ENCODE data around the gene CAPN15. TPM values are rescaled to one million over a fixed set of nuclear protein-coding genes. Genes with fewer than 3 reads are reported as not detected.

The CAPN15 gene
- total and polyA plus RNA-seq, 7 experiments from 2014 or later = 3.2 to 89.8 (median 52.8) TPM

DNA sequence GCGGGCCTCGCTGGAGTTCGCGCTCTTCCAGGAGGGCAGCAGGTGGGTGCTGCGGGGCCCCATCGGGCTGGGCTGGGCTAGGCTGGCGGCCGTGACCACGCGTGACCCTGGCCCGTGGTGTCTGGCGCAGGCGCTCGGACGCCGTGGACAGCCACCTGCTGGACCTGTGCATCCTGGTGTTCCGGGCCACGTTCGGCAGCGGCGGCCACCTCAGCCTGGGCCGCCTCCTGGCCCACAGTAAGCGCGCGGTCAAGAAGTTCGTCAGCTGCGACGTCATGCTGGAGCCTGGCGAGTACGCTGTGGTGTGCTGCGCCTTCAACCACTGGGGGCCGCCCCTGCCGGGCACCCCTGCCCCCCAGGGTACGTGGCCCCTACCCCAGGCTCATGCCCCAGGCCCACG lies 24.7 kb downstream of the CAPN15 start:
- H3K9me3 Mint-ChIP-seq = no peaks in the 10 kb centered on the region
- H3K4me1 Mint-ChIP-seq = no peaks in the 10 kb centered on the region
- no peak for DNase-seq
- Histone ChIP-seq H3K27me3 (ENCODE audit: control insufficient read depth in 2 of 2, insufficient read depth in 2 of 2, low read length in 2 of 2) (no peaks in the 10 kb centered on the region), H3K36me3 (ENCODE audit: control insufficient read depth in 2 of 3, insufficient read depth in 3 of 3, low read length in 3 of 3) (peaks cover 0 to 30% (median 0%) of the 10 kb centered on the region in 3 experiments), H3K27ac (ENCODE audit: low read depth, low read length) (no peak overlapping the region), H3K9me3 (ENCODE audit: control insufficient read depth in 2 of 3, low read length in 3 of 3) (no peaks in the 10 kb centered on the region), H3K4me1 (ENCODE audit: control insufficient read depth in 2 of 2, insufficient read depth in 2 of 2, low read length in 2 of 2) (no peaks in the 10 kb centered on the region), H3K4me3 (ENCODE audit: low read length) (no peak overlapping the region)
- ChIA-PET POLR2A (no interaction called here), CTCF (no interaction called here)
- no peak for ATAC-seq
- intact Hi-C loops (cut with micrococcal nuclease) = no loop called here
- H3K27ac Mint-ChIP-seq = no peak overlapping the region
- H3K4me3 Mint-ChIP-seq = no peak overlapping the region
- H3K27me3 Mint-ChIP-seq = no peaks in the 10 kb centered on the region
- no peaks in the 10 kb centered on the region for H3K36me3 Mint-ChIP-seq

GRCh38 chr16:553601-554296 lies 26.2 kb downstream of the CAPN15 start:
- H3K27ac ChIP-seq (ENCODE audit: low read depth, low read length) = no peak overlapping the region
- POLR2A ChIA-PET = no interaction called here

GRCh38 chr16:554297-554621 lies 26.7 kb downstream of the CAPN15 start:
- intact Hi-C loops (cut with micrococcal nuclease) = no loop called here
- peaks cover 0 to 21% (median 0%) of the 10 kb centered on the region in 3 experiments for H3K36me3 ChIP-seq (ENCODE audit: control insufficient read depth in 2 of 3, insufficient read depth in 3 of 3, low read length in 3 of 3)
- POLR2A ChIA-PET = interaction anchor here (1.5 kb wide), 1 partner anchor 34 kb away, joined by 3 read pairs; no protein-coding TSS in a partner anchor

More at GRCh38 chr16:553601-554296, 26.2 kb downstream of the CAPN15 start:
- no peak for DNase-seq
- H3K4me3 Mint-ChIP-seq = no peak overlapping the region
- H3K27me3 Mint-ChIP-seq = peaks cover 0 to 7% (median 6%) of the 10 kb centered on the region in 5 donors
- Histone ChIP-seq H3K4me1 (ENCODE audit: control insufficient read depth in 2 of 2, insufficient read depth in 2 of 2, low read length in 2 of 2) (no peaks in the 10 kb centered on the region), H3K36me3 (ENCODE audit: control insufficient read depth in 2 of 3, insufficient read depth in 3 of 3, low read length in 3 of 3) (peaks cover 0 to 22% (median 0%) of the 10 kb centered on the region in 3 experiments), H3K27me3 (ENCODE audit: control insufficient read depth in 2 of 2, insufficient read depth in 2 of 2, low read length in 2 of 2) (no peaks in the 10 kb centered on the region), H3K9me3 (ENCODE audit: control insufficient read depth in 2 of 3, low read length in 3 of 3) (no peaks in the 10 kb centered on the region), H3K4me3 (ENCODE audit: low read length) (no peak overlapping the region)
- no peaks in the 10 kb centered on the region for H3K4me1 Mint-ChIP-seq
- intact Hi-C loops (cut with micrococcal nuclease) = no loop called here
- H3K9me3 Mint-ChIP-seq = no peaks in the 10 kb centered on the region
- no peaks in the 10 kb centered on the region for H3K36me3 Mint-ChIP-seq
- CTCF ChIA-PET = no interaction called here
- ATAC-seq = no peak
- H3K27ac Mint-ChIP-seq = no peak overlapping the region

GRCh38 chr16:554640-555365 lies 27.3 kb downstream of the CAPN15 start:
- no peak overlapping the region for H3K27ac ChIP-seq (ENCODE audit: low read depth, low read length)
- POLR2A ChIA-PET = interaction anchor here (1.5 kb wide), 1 partner anchor 33 kb away, joined by 3 read pairs; no protein-coding TSS in a partner anchor
- H3K9me3 ChIP-seq (ENCODE audit: control insufficient read depth in 2 of 3, low read length in 3 of 3) = no peaks in the 10 kb centered on the region
- Mint-ChIP-seq H3K27me3 (peaks cover 0 to 11% (median 6%) of the 10 kb centered on the region in 5 donors), H3K9me3 (no peaks in the 10 kb centered on the region), H3K4me1 (peaks cover 0 to 2% (median 0%) of the 10 kb centered on the region in 7 donors), H3K27ac (no peak overlapping the region), H3K36me3 (no peaks in the 10 kb centered on the region), H3K4me3 (no peak overlapping the region)
- H3K4me3 ChIP-seq (ENCODE audit: low read length) = no peak overlapping the region
- no peaks in the 10 kb centered on the region for H3K4me1 ChIP-seq (ENCODE audit: control insufficient read depth in 2 of 2, insufficient read depth in 2 of 2, low read length in 2 of 2)
- CTCF ChIA-PET = no interaction called here
- ATAC-seq (no peak), DNase-seq (no peak)
- intact Hi-C loops (cut with micrococcal nuclease) = no loop called here
- H3K36me3 ChIP-seq (ENCODE audit: control insufficient read depth in 2 of 3, insufficient read depth in 3 of 3, low read length in 3 of 3) = peaks cover 0 to 21% (median 0%) of the 10 kb centered on the region in 3 experiments
- no peaks in the 10 kb centered on the region for H3K27me3 ChIP-seq (ENCODE audit: control insufficient read depth in 2 of 2, insufficient read depth in 2 of 2, low read length in 2 of 2)

More at GRCh38 chr16:554297-554621, 26.7 kb downstream of the CAPN15 start:
- Mint-ChIP-seq H3K27me3 (peaks cover 0 to 8% (median 6%) of the 10 kb centered on the region in 5 donors), H3K27ac (no peak overlapping the region), H3K4me1 (no peaks in the 10 kb centered on the region), H3K4me3 (no peak overlapping the region), H3K36me3 (no peaks in the 10 kb centered on the region), H3K9me3 (no peaks in the 10 kb centered on the region)
- ATAC-seq (no peak), DNase-seq (no peak)
- Histone ChIP-seq H3K27me3 (ENCODE audit: control insufficient read depth in 2 of 2, insufficient read depth in 2 of 2, low read length in 2 of 2) (no peaks in the 10 kb centered on the region), H3K27ac (ENCODE audit: low read depth, low read length) (no peak overlapping the region), H3K4me1 (ENCODE audit: control insufficient read depth in 2 of 2, insufficient read depth in 2 of 2, low read length in 2 of 2) (no peaks in the 10 kb centered on the region), H3K4me3 (ENCODE audit: low read length) (no peak overlapping the region), H3K9me3 (ENCODE audit: control insufficient read depth in 2 of 3, low read length in 3 of 3) (no peaks in the 10 kb centered on the region)
- CTCF ChIA-PET = no interaction called here

DNA sequence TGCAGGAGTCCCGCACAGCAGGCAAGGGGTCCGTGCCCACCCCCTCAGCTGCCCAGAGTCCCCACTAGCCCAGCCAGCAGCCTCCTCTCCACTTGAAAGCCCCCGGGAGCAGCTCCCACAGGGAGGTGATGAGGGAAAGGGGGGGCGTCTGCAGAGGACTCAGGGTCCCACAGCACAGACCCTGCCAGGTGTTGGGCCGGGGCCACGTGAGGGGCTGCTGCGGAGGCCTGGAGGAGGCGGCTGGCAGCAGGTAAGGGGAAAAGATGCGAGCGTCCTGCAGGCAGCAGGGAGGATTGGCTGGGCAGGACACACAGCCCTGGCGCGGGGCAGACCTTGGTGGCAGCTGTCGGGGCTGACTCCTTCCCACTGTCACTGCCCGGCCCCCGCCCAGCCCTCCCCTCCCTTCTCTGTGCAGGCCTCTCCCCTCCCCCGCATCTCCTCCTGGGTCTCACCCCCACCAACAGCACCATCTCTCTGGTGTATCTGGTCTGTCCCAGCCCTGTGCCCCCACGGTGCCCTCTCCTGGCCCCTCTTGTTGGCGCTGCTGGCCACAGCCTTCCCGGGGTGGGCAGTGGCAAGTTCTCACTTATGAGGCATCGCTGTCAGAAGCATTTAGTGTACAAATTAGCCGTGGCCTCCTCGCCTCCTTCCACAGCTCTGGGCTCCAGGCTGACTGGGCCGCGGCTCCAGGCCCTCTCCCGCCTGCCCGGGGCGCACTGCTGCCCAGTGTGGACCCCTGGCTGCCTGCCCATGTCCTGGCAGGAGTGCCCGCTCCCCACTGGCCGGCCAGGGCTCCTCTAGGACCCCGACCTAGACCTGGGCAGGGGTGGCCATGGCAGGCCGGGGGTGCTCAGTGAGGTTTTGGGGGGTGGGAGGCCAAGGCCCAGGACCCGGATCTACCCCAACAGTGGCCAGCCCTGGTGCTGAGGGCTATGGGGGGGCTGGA lies 28.3 kb downstream of the CAPN15 start:
- Histone ChIP-seq H3K9me3 (ENCODE audit: control insufficient read depth in 2 of 3, low read length in 3 of 3) (no peaks in the 10 kb centered on the region), H3K4me3 (ENCODE audit: low read length) (no peak overlapping the region), H3K4me1 (ENCODE audit: control insufficient read depth in 2 of 2, insufficient read depth in 2 of 2, low read length in 2 of 2) (no peaks in the 10 kb centered on the region), H3K36me3 (ENCODE audit: control insufficient read depth in 2 of 3, insufficient read depth in 3 of 3, low read length in 3 of 3) (peaks cover 0 to 21% (median 0%) of the 10 kb centered on the region in 3 experiments), H3K27ac (ENCODE audit: low read depth, low read length) (no peak overlapping the region), H3K27me3 (ENCODE audit: control insufficient read depth in 2 of 2, insufficient read depth in 2 of 2, low read length in 2 of 2) (no peaks in the 10 kb centered on the region)
- peaks cover 0 to 2% (median 0%) of the 10 kb centered on the region in 7 donors for H3K4me1 Mint-ChIP-seq
- no peaks in the 10 kb centered on the region for H3K9me3 Mint-ChIP-seq
- no peak overlapping the region for H3K27ac Mint-ChIP-seq
- ChIA-PET POLR2A (interaction anchor here (1.5 kb wide), 1 partner anchor 32 kb away, joined by 3 read pairs; no protein-coding TSS in a partner anchor), CTCF (no interaction called here)
- peaks cover 0 to 11% (median 6%) of the 10 kb centered on the region in 5 donors for H3K27me3 Mint-ChIP-seq
- intact Hi-C loops (cut with micrococcal nuclease) = no loop called here
- DNase-seq (no peak), ATAC-seq (no peak)
- H3K4me3 Mint-ChIP-seq = no peak overlapping the region
- H3K36me3 Mint-ChIP-seq = no peaks in the 10 kb centered on the region

GRCh38 chr16:556474-557173 lies 29.1 kb downstream of the CAPN15 start:
- peaks cover 0 to 13% (median 6%) of the 10 kb centered on the region in 5 donors for H3K27me3 Mint-ChIP-seq
- ChIA-PET CTCF (no interaction called here), POLR2A (no interaction called here)
- Histone ChIP-seq H3K4me1 (ENCODE audit: control insufficient read depth in 2 of 2, insufficient read depth in 2 of 2, low read length in 2 of 2) (no peaks in the 10 kb centered on the region), H3K9me3 (ENCODE audit: control insufficient read depth in 2 of 3, low read length in 3 of 3) (no peaks in the 10 kb centered on the region), H3K27ac (ENCODE audit: low read depth, low read length) (no peak overlapping the region), H3K4me3 (ENCODE audit: low read length) (no peak overlapping the region), H3K36me3 (ENCODE audit: control insufficient read depth in 2 of 3, insufficient read depth in 3 of 3, low read length in 3 of 3) (peaks cover 0 to 16% (median 0%) of the 10 kb centered on the region in 3 experiments), H3K27me3 (ENCODE audit: control insufficient read depth in 2 of 2, insufficient read depth in 2 of 2, low read length in 2 of 2) (no peaks in the 10 kb centered on the region)
- H3K27ac Mint-ChIP-seq = no peak overlapping the region
- intact Hi-C loops (cut with micrococcal nuclease) = no loop called here
- no peak for DNase-seq
- no peaks in the 10 kb centered on the region for H3K36me3 Mint-ChIP-seq
- peaks cover 0 to 2% (median 0%) of the 10 kb centered on the region in 7 donors for H3K4me1 Mint-ChIP-seq
- H3K9me3 Mint-ChIP-seq = no peaks in the 10 kb centered on the region
- no peak for ATAC-seq
- H3K4me3 Mint-ChIP-seq = no peak overlapping the region

Data from naive thymus-derived CD4-positive, alpha-beta T cell (primary cell).